ENCODE measurements around the gene SH3TC2.

DNA sequence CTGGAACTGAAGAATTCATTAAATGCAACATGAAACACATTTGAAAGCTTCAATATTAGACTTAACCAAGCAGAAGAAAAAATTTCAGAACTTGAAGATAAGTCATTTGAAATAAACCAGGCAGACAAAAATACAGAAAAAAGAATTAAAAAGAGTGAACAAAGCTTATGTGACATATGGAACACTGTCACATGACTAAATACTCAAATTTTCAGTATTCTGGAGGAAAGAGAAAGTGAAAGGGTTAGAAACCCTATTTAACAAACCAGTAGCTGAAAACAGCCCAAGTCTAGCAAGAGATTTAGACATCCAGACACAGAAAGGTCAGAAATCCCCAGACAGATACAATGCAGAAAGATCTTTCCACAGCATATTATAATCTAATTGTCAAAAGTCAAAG is 37.1 kb upstream of the SH3TC2 start:
- TF ChIP-seq, protein P1, sequence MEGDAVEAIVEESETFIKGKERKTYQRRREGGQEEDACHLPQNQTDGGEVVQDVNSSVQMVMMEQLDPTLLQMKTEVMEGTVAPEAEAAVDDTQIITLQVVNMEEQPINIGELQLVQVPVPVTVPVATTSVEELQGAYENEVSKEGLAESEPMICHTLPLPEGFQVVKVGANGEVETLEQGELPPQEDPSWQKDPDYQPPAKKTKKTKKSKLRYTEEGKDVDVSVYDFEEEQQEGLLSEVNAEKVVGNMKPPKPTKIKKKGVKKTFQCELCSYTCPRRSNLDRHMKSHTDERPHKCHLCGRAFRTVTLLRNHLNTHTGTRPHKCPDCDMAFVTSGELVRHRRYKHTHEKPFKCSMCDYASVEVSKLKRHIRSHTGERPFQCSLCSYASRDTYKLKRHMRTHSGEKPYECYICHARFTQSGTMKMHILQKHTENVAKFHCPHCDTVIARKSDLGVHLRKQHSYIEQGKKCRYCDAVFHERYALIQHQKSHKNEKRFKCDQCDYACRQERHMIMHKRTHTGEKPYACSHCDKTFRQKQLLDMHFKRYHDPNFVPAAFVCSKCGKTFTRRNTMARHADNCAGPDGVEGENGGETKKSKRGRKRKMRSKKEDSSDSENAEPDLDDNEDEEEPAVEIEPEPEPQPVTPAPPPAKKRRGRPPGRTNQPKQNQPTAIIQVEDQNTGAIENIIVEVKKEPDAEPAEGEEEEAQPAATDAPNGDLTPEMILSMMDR (IDR thresholded peaks at IDR 0.05; ENCODE audit: low read depth, low read length), result no peak
- TF ChIP-seq POLR2A (IDR thresholded peaks at IDR 0.05; ENCODE audit: extremely low read depth, insufficient read length), result no peak
